Nephron progenitor cell (in vitro differentiated cells): ENCODE results near the gene ASIC2.

Experiments
- DNase-seq: peaks from one replicate; pipeline ENCODE4 v3.0.0; 2021
- H3K27ac Mint-ChIP-seq: 2 replicates; pipeline ENCODE4 v1.8.0; 2021; ENCODE audit warnings: mild to moderate bottlenecking, moderate library complexity, mixed read lengths
- H3K27me3 Mint-ChIP-seq: 2 replicates; pipeline ENCODE4 v1.8.0; 2021; ENCODE audit warnings: mild to moderate bottlenecking, low read depth, mixed read lengths; ENCODE audit not compliant: poor library complexity
- H3K36me3 Mint-ChIP-seq: 2 replicates; pipeline ENCODE4 v1.8.0; 2021; ENCODE audit warnings: low read depth, mixed read lengths
- H3K4me1 Mint-ChIP-seq: 2 replicates; pipeline ENCODE4 v1.8.0; 2021; ENCODE audit warnings: mixed read lengths
- H3K4me3 Mint-ChIP-seq: 2 replicates; pipeline ENCODE4 v1.8.0; 2021; ENCODE audit warnings: mild to moderate bottlenecking, moderate library complexity, mixed read lengths
- H3K9me3 Mint-ChIP-seq: 2 replicates; pipeline ENCODE4 v1.8.0; 2021; ENCODE audit warnings: mild to moderate bottlenecking, moderate library complexity, mixed read lengths
- CTCF ChIP-seq: fragments of 200-600 bp; sonication (generic); IDR thresholded peaks from 2 replicates; pipeline ENCODE4 v1.5.0; 2021; ENCODE audit warnings: antibody characterized with exemption

Gene ASIC2

GRCh38 chr17:33142705-33143299 lies 150.3 kb downstream of the ASIC2 start:
- no peak overlapping the region for H3K4me3 Mint-ChIP-seq
- no peak for TF ChIP-seq CTCF
- H3K27ac Mint-ChIP-seq: no peak overlapping the region
- no peaks in the 10 kb centered on the region for H3K36me3 Mint-ChIP-seq
- peaks cover 2% of the 10 kb centered on the region for H3K27me3 Mint-ChIP-seq
- no peaks in the 10 kb centered on the region for H3K4me1 Mint-ChIP-seq
- peak; percentile 84 for DNase-seq
- no peaks in the 10 kb centered on the region for H3K9me3 Mint-ChIP-seq

- no peak for TF ChIP-seq CTCF
- DNase-seq: no peak
- Mint-ChIP-seq H3K4me3 (no peak overlapping the region), H3K4me1 (no peaks in the 10 kb centered on the region), H3K36me3 (no peaks in the 10 kb centered on the region), H3K27ac (no peak overlapping the region), H3K9me3 (no peaks in the 10 kb centered on the region), H3K27me3 (peaks cover 2% of the 10 kb centered on the region)
These were observed 152.5 kb downstream of the ASIC2 start for GRCh38 chr17:33140413-33141099.

- peaks cover 3% of the 10 kb centered on the region for H3K27me3 Mint-ChIP-seq
- H3K36me3 Mint-ChIP-seq: no peaks in the 10 kb centered on the region
These were observed 154.5 kb downstream of the ASIC2 start for GRCh38 chr17:33138627-33139026.

GRCh38 chr17:33137426-33137825 lies 155.7 kb downstream of the ASIC2 start:
- no peaks in the 10 kb centered on the region for H3K4me1 Mint-ChIP-seq
- peaks cover 5% of the 10 kb centered on the region for H3K27me3 Mint-ChIP-seq
- H3K4me3 Mint-ChIP-seq: no peak overlapping the region
- no peaks in the 10 kb centered on the region for H3K9me3 Mint-ChIP-seq
- no peaks in the 10 kb centered on the region for H3K36me3 Mint-ChIP-seq
- no peak overlapping the region for H3K27ac Mint-ChIP-seq
- DNase-seq: no peak
- no peak for TF ChIP-seq CTCF

More at GRCh38 chr17:33138627-33139026, 154.5 kb downstream of the ASIC2 start:
- Mint-ChIP-seq H3K9me3 (no peaks in the 10 kb centered on the region), H3K4me1 (no peaks in the 10 kb centered on the region), H3K27ac (no peak overlapping the region), H3K4me3 (no peak overlapping the region)
- no peak for TF ChIP-seq CTCF
- no peak for DNase-seq

- Mint-ChIP-seq H3K4me3 (no peak overlapping the region), H3K9me3 (no peaks in the 10 kb centered on the region), H3K36me3 (no peaks in the 10 kb centered on the region), H3K27ac (no peak overlapping the region), H3K27me3 (peaks cover 5% of the 10 kb centered on the region), H3K4me1 (peaks cover 6% of the 10 kb centered on the region)
- no peak for TF ChIP-seq CTCF
- DNase-seq: no peak
These were observed 157.4 kb downstream of the ASIC2 start for GRCh38 chr17:33135691-33136090.

- peaks cover 6% of the 10 kb centered on the region for H3K4me1 Mint-ChIP-seq
- peaks cover 6% of the 10 kb centered on the region for H3K27me3 Mint-ChIP-seq
- no peaks in the 10 kb centered on the region for H3K9me3 Mint-ChIP-seq
- no peak for TF ChIP-seq CTCF
- H3K27ac Mint-ChIP-seq: no peak overlapping the region
- peak; percentile 23 for DNase-seq
- H3K4me3 Mint-ChIP-seq: no peak overlapping the region
- no peaks in the 10 kb centered on the region for H3K36me3 Mint-ChIP-seq
These were observed 161.5 kb downstream of the ASIC2 start for GRCh38 chr17:33131620-33132019.
